HEK293 (cell line): Measurements from ENCODE around the gene RNF144A.
A peak's percentile ranks its signal among the peaks of the same experiment; 100 is the strongest.

ENCODE experiments used
- CTCF ChIA-PET: fragments of 350-600 bp; formaldehyde crosslinking; extraction: SDS; loops from one replicate; lab custom pipeline; 2021; ENCODE audit warnings: antibody characterized with exemption; lab: Yijun Ruan, JAX
- POLR2A ChIA-PET: fragments of 300-600 bp; formaldehyde crosslinking; extraction: SDS; loops from one replicate; lab custom pipeline; 2020; ENCODE audit warnings: antibody characterized with exemption, inconsistent platforms; lab: Yijun Ruan, JAX
- H3K27ac ChIP-seq: fragments of 200-500 bp; sonication (Bioruptor generic); 2 replicates; pipeline ENCODE4 v1.5.1; 2014; ENCODE audit warnings: low read depth, low read length, control low read depth, inconsistent platforms; ENCODE audit errors: extremely low read depth
- H3K36me3 ChIP-seq, 2 experiments: fragments of 200-500 bp in 1 of 2; sonication (Bioruptor generic) in 1 of 2; 1 replicate in 1 of 2; 2 replicates in 1 of 2; pipeline ENCODE4 v1.5.1; 2014 to 2017; ENCODE audit warnings: inconsistent platforms in 2 of 2, low read length in 2 of 2; ENCODE audit not compliant: control insufficient read depth in 2 of 2, insufficient read depth in 1 of 2
- H3K4me1 ChIP-seq: fragments of 200-500 bp; sonication (Bioruptor generic); 2 replicates; pipeline ENCODE4 v1.5.1; 2014; ENCODE audit warnings: mild to moderate bottlenecking, low read length, inconsistent platforms; ENCODE audit not compliant: control insufficient read depth, insufficient read depth
- H3K4me3 ChIP-seq: 2 replicates; pipeline ENCODE4 v1.5.1; 2011; ENCODE audit warnings: low read depth, mild to moderate bottlenecking, control low read depth, low read length, moderate library complexity
- H3K9me3 ChIP-seq: fragments of 200-500 bp; sonication (Bioruptor generic); 2 replicates; pipeline ENCODE4 v1.5.1; 2014; ENCODE audit warnings: low read depth, low read length, inconsistent platforms; ENCODE audit not compliant: control insufficient read depth, insufficient read depth
- PRDM2 ChIP-seq: fragments of 450-650 bp; formaldehyde crosslinking; IDR thresholded peaks from 2 replicates; pipeline ENCODE4 v1.5.1; 2016; ENCODE audit warnings: missing biosample characterization, missing genetic modification characterization, borderline replicate concordance
- TSHZ1 ChIP-seq: fragments of 450-650 bp; formaldehyde crosslinking; IDR thresholded peaks from 2 replicates; pipeline ENCODE4 v1.5.1; 2016; ENCODE audit warnings: missing biosample characterization, missing genetic modification characterization, borderline replicate concordance
- WT1 ChIP-seq: fragments of 450-650 bp; formaldehyde crosslinking; IDR thresholded peaks from 2 replicates; pipeline ENCODE4 v1.5.1; 2016; ENCODE audit warnings: missing biosample characterization, missing genetic modification characterization
- ZBTB48 ChIP-seq: fragments of 450-650 bp; formaldehyde crosslinking; IDR thresholded peaks from 2 replicates; pipeline ENCODE4 v1.5.1; 2016; ENCODE audit warnings: missing biosample characterization, missing genetic modification characterization
- ZFP37 ChIP-seq: fragments of 450-650 bp; formaldehyde crosslinking; IDR thresholded peaks from 2 replicates; pipeline ENCODE4 v1.5.1; 2016; ENCODE audit warnings: missing biosample characterization, missing genetic modification characterization
- ZIC2 ChIP-seq: fragments of 450-650 bp; formaldehyde crosslinking; IDR thresholded peaks from 2 replicates; pipeline ENCODE4 v1.5.1; 2016; ENCODE audit warnings: missing biosample characterization, missing genetic modification characterization
- ZNF24 ChIP-seq: fragments of 450-650 bp; formaldehyde crosslinking; IDR thresholded peaks from 2 replicates; pipeline ENCODE4 v1.5.1; 2016; ENCODE audit warnings: missing biosample characterization, missing genetic modification characterization
- ZNF26 ChIP-seq: fragments of 450-650 bp; formaldehyde crosslinking; IDR thresholded peaks from 2 replicates; pipeline ENCODE4 v1.5.1; 2016; ENCODE audit warnings: missing biosample characterization, missing genetic modification characterization
- ZNF398 ChIP-seq: fragments of 450-650 bp; formaldehyde crosslinking; IDR thresholded peaks from 2 replicates; pipeline ENCODE4 v1.5.1; 2017; ENCODE audit warnings: missing biosample characterization, missing genetic modification characterization
- ZNF488 ChIP-seq: fragments of 450-650 bp; formaldehyde crosslinking; IDR thresholded peaks from 2 replicates; pipeline ENCODE4 v1.5.1; 2016; ENCODE audit warnings: missing biosample characterization, missing genetic modification characterization
- ZNF510 ChIP-seq: fragments of 450-650 bp; formaldehyde crosslinking; IDR thresholded peaks from 2 replicates; pipeline ENCODE4 v1.5.1; 2018; ENCODE audit warnings: mild to moderate bottlenecking, missing genetic modification characterization, missing biosample characterization; ENCODE audit not compliant: insufficient replicate concordance
- ZNF560 ChIP-seq: fragments of 450-650 bp; formaldehyde crosslinking; IDR thresholded peaks from 2 replicates; pipeline ENCODE4 v1.5.1; 2017; ENCODE audit warnings: missing biosample characterization, missing genetic modification characterization, borderline replicate concordance
- ZNF600 ChIP-seq: fragments of 450-650 bp; formaldehyde crosslinking; IDR thresholded peaks from 2 replicates; pipeline ENCODE4 v1.5.1; 2016; ENCODE audit warnings: missing biosample characterization, missing genetic modification characterization
- ZNF639 ChIP-seq: fragments of 450-650 bp; formaldehyde crosslinking; IDR thresholded peaks from 2 replicates; pipeline ENCODE4 v1.5.1; 2016; ENCODE audit warnings: missing biosample characterization, missing genetic modification characterization
- ZSCAN5A ChIP-seq: fragments of 450-650 bp; formaldehyde crosslinking; IDR thresholded peaks from 2 replicates; pipeline ENCODE4 v1.5.1; 2016; ENCODE audit warnings: missing biosample characterization, missing genetic modification characterization

RNF144A gene

GRCh38 chr2:6940820-6941219 lies 23.6 kb downstream of the RNF144A start:
- H3K36me3 ChIP-seq = peaks cover 0 to 18% of the 10 kb centered on the region in 2 experiments; a peak in 1 of 3 replicates
- no peaks in the 10 kb centered on the region for H3K4me1 ChIP-seq
- H3K27ac ChIP-seq = no peak overlapping the region
- ChIA-PET CTCF (no interaction called here), POLR2A (no interaction called here)
- H3K9me3 ChIP-seq = no peaks in the 10 kb centered on the region
- TF ChIP-seq ZNF600 (tag by site-specific recombination) = no peak
- peak; percentile 84 for TF ChIP-seq ZIC2 (tag by site-specific recombination)
- no peak overlapping the region for H3K4me3 ChIP-seq

GRCh38 chr2:6941299-6942046 lies 24.3 kb downstream of the RNF144A start:
- H3K4me1 ChIP-seq = no peaks in the 10 kb centered on the region
- no peaks in the 10 kb centered on the region for H3K9me3 ChIP-seq
- H3K27ac ChIP-seq = no peak overlapping the region
- H3K4me3 ChIP-seq = no peak overlapping the region
- CTCF ChIA-PET = no interaction called here
- peaks cover 0 to 18% of the 10 kb centered on the region in 2 experiments; a peak in 1 of 3 replicates for H3K36me3 ChIP-seq
- POLR2A ChIA-PET = no interaction called here
- no peak for TF ChIP-seq WT1 (tag by site-specific recombination)
- TF ChIP-seq ZNF560 (tag by site-specific recombination) = no peak
- no peak for TF ChIP-seq TSHZ1
- TF ChIP-seq ZNF510 (tag by site-specific recombination) = no peak
- no peak for TF ChIP-seq PRDM2 (tag by site-specific recombination)
- TF ChIP-seq ZNF398 = no peak
- TF ChIP-seq ZBTB48 (tag by site-specific recombination) = no peak
- no peak for TF ChIP-seq ZNF24 (tag by site-specific recombination)
- TF ChIP-seq ZFP37 (tag by site-specific recombination) = no peak
- TF ChIP-seq ZNF639 (tag by site-specific recombination) = no peak
- TF ChIP-seq ZSCAN5A = no peak
- TF ChIP-seq ZNF26 (tag by site-specific recombination) = no peak
- no peak for TF ChIP-seq ZNF488 (tag by site-specific recombination)
